Activated CD4-positive, alpha-beta T cell treated with anti-CD3 and anti-CD28 coated beads for 36 hours (primary cell): ENCODE data around the gene RPUSD4. TPM values are rescaled to one million over a fixed set of nuclear protein-coding genes. Genes with fewer than 3 reads are reported as not detected.

Source experiments
- ATAC-seq: fragments of 200-7000 bp; cut with Tn5 transposase; one replicate; pipeline ENCODE4 v1.10.0; 2021; ENCODE audit warnings: mild to moderate bottlenecking, moderate library complexity
- CTCF ChIA-PET: fragments of 350-600 bp; sonication (Branson Sonifier 250); formaldehyde crosslinking; loops from one replicate; lab custom pipeline; 2021; ENCODE audit warnings: antibody characterized with exemption; lab: Charles Lee
- POLR2A ChIA-PET: fragments of 350-600 bp; sonication (Branson Sonifier 250); formaldehyde crosslinking; loops from one replicate; lab custom pipeline; 2021; ENCODE audit warnings: antibody characterized with exemption, inconsistent platforms; lab: Charles Lee
- DNase-seq: peaks from one replicate; pipeline ENCODE4 v3.0.0-alpha.2; 2020
- H3K27ac Mint-ChIP-seq: one replicate; pipeline ENCODE4 v1.8.0; 2021; ENCODE audit warnings: mixed read lengths
- H3K27me3 Mint-ChIP-seq: one replicate; pipeline ENCODE4 v1.8.0; 2021; ENCODE audit warnings: mixed read lengths
- H3K36me3 Mint-ChIP-seq: one replicate; pipeline ENCODE4 v1.8.0; 2021; ENCODE audit warnings: low read depth, mixed read lengths
- H3K4me1 Mint-ChIP-seq: one replicate; pipeline ENCODE4 v1.8.0; 2021; ENCODE audit warnings: mixed read lengths
- H3K4me3 Mint-ChIP-seq: one replicate; pipeline ENCODE4 v1.8.0; 2021; ENCODE audit warnings: mild to moderate bottlenecking, moderate library complexity, mixed read lengths
- H3K9me3 Mint-ChIP-seq: one replicate; pipeline ENCODE4 v1.8.0; 2021; ENCODE audit warnings: low read depth, mixed read lengths
- intact Hi-C, 2 experiments: fragments of 100-400 bp; cut with DNase I in 1 of 2; cut with micrococcal nuclease in 1 of 2; formaldehyde crosslinking; loops; one replicate each; pipeline versions ENCODE4 v1.14.2 to v1.15.1; 2022 to 2024; cut with DNase I, micrococcal nuclease
- total RNA-seq, 2 experiments: library from RNA; stranded (reverse); gene quantifications; one replicate each; pipeline ENCODE4 v1.2.3, GENCODE V29; 2021

Gene RPUSD4
- total RNA-seq, 2 experiments from 2014 or later: 31.0 to 33.9 TPM

- no peaks in the 10 kb centered on the region for H3K27me3 Mint-ChIP-seq
- no peak overlapping the region for H3K27ac Mint-ChIP-seq
- H3K9me3 Mint-ChIP-seq: no peaks in the 10 kb centered on the region
- DNase-seq: no peak
- ATAC-seq: no peak
- POLR2A ChIA-PET: no interaction called here
- no peaks in the 10 kb centered on the region for H3K4me1 Mint-ChIP-seq
- H3K4me3 Mint-ChIP-seq: no peak overlapping the region
- peaks cover 12% of the 10 kb centered on the region for H3K36me3 Mint-ChIP-seq
- intact Hi-C loops: no loop called here
- CTCF ChIA-PET: interaction anchor here (0.6 to 1.3 kb wide), 4 partner anchors 9 to 80 kb away, joined by 3 to 7 read pairs (median 3); no protein-coding TSS in a partner anchor
These were observed 20.4 kb upstream of the RPUSD4 start for GRCh38 chr11:126231725-126232459.

GRCh38 chr11:126229858-126230540, 18.5 kb upstream of the RPUSD4 start:
- DNase-seq: no peak
- Mint-ChIP-seq H3K9me3 (no peaks in the 10 kb centered on the region), H3K4me3 (no peak overlapping the region), H3K36me3 (peaks cover 5% of the 10 kb centered on the region), H3K27me3 (no peaks in the 10 kb centered on the region), H3K27ac (no peak overlapping the region), H3K4me1 (peaks cover 2% of the 10 kb centered on the region)
- POLR2A ChIA-PET: no interaction called here
- CTCF ChIA-PET: interaction anchor here (0.6 to 0.7 kb wide), 2 partner anchors 50 to 290 kb away, joined by 3 to 4 read pairs; no protein-coding TSS in a partner anchor
- ATAC-seq: no peak
- intact Hi-C loops: no loop called here

GRCh38 chr11:126226334-126227084, 15.1 kb upstream of the RPUSD4 start:
- Mint-ChIP-seq H3K27ac (no peak overlapping the region), H3K4me1 (peaks cover 2% of the 10 kb centered on the region), H3K9me3 (no peaks in the 10 kb centered on the region), H3K27me3 (no peaks in the 10 kb centered on the region), H3K36me3 (peaks cover 3% of the 10 kb centered on the region), H3K4me3 (no peak overlapping the region)
- ChIA-PET POLR2A (no interaction called here), CTCF (interaction anchor here (1.4 kb wide), 1 partner anchor 24 kb away, joined by 5 read pairs; no protein-coding TSS in a partner anchor)
- intact Hi-C loops: no loop called here
- no peak for ATAC-seq
- DNase-seq: no peak

GRCh38 chr11:126225295-126225665, 13.8 kb upstream of the RPUSD4 start:
- no peaks in the 10 kb centered on the region for H3K27me3 Mint-ChIP-seq
- no peak for ATAC-seq
- H3K9me3 Mint-ChIP-seq: no peaks in the 10 kb centered on the region
- no peak overlapping the region for H3K27ac Mint-ChIP-seq
- intact Hi-C loops: no loop called here
- H3K36me3 Mint-ChIP-seq: peaks cover 3% of the 10 kb centered on the region
- no peak overlapping the region for H3K4me3 Mint-ChIP-seq
- no peak for DNase-seq
- peaks cover 2% of the 10 kb centered on the region for H3K4me1 Mint-ChIP-seq
- CTCF ChIA-PET: interaction anchor here (1.4 kb wide), 1 partner anchor 26 kb away, joined by 5 read pairs; no protein-coding TSS in a partner anchor
- POLR2A ChIA-PET: no interaction called here

- peaks cover 3% of the 10 kb centered on the region for H3K36me3 Mint-ChIP-seq
- H3K4me3 Mint-ChIP-seq: no peak overlapping the region
- intact Hi-C loops: no loop called here
- ChIA-PET POLR2A (no interaction called here), CTCF (interaction anchor here (0.7 to 1.4 kb wide), 2 partner anchors 26 to 1099 kb away, joined by 3 to 5 read pairs; no protein-coding TSS in a partner anchor)
- DNase-seq (no peak), ATAC-seq (no peak)
- H3K27me3 Mint-ChIP-seq: no peaks in the 10 kb centered on the region
- H3K27ac Mint-ChIP-seq: no peak overlapping the region
- H3K9me3 Mint-ChIP-seq: no peaks in the 10 kb centered on the region
- H3K4me1 Mint-ChIP-seq: peaks cover 2% of the 10 kb centered on the region
These were observed 13.3 kb upstream of the RPUSD4 start for GRCh38 chr11:126224647-126225294.

GRCh38 chr11:126219547-126219946, 8.1 kb upstream of the RPUSD4 start:
- Mint-ChIP-seq H3K9me3 (no peaks in the 10 kb centered on the region), H3K27ac (no peak overlapping the region), H3K36me3 (peaks cover 1% of the 10 kb centered on the region), H3K4me1 (peaks cover 23% of the 10 kb centered on the region), H3K27me3 (no peaks in the 10 kb centered on the region), H3K4me3 (no peak overlapping the region)
- ATAC-seq (no peak), DNase-seq (no peak)
- intact Hi-C loops: loop anchor here in 1 of 2 experiments (10.0 kb wide), 1 partner anchor 1595 kb away; the partner anchor contains the start of gene TBRG1
- CTCF ChIA-PET: interaction anchor here (0.6 to 0.8 kb wide), 3 partner anchors 10 to 271 kb away, joined by 3 to 4 read pairs (median 3); no protein-coding TSS in a partner anchor
- POLR2A ChIA-PET: no interaction called here

- DNase-seq (no peak), ATAC-seq (no peak)
- H3K4me1 Mint-ChIP-seq: peaks cover 33% of the 10 kb centered on the region
- CTCF ChIA-PET: interaction anchor here (0.5 kb wide), 1 partner anchor 19 kb away, joined by 3 read pairs; no protein-coding TSS in a partner anchor
- H3K36me3 Mint-ChIP-seq: peaks cover 1% of the 10 kb centered on the region
- intact Hi-C loops: loop anchor here in 1 of 2 experiments (10.0 kb wide), 1 partner anchor 1593 kb away; the partner anchor contains the start of gene TBRG1
- POLR2A ChIA-PET: interaction anchor here (0.6 to 0.7 kb wide), 2 partner anchors 162 to 315 kb away, joined by 3 read pairs; partner anchors contain the start of gene PUS3
- H3K4me3 Mint-ChIP-seq: no peak overlapping the region
- no peaks in the 10 kb centered on the region for H3K9me3 Mint-ChIP-seq
- H3K27me3 Mint-ChIP-seq: no peaks in the 10 kb centered on the region
- no peak overlapping the region for H3K27ac Mint-ChIP-seq
These were observed 6.0 kb upstream of the RPUSD4 start for GRCh38 chr11:126217491-126217890.

GRCh38 chr11:126216526-126217305, 5.3 kb upstream of the RPUSD4 start:
- Mint-ChIP-seq H3K9me3 (no peaks in the 10 kb centered on the region), H3K4me1 (peaks cover 40% of the 10 kb centered on the region), H3K27me3 (no peaks in the 10 kb centered on the region), H3K4me3 (no peak overlapping the region), H3K27ac (no peak overlapping the region), H3K36me3 (no peaks in the 10 kb centered on the region)
- CTCF ChIA-PET: interaction anchor here (0.5 kb wide), 1 partner anchor 18 kb away, joined by 3 read pairs; no protein-coding TSS in a partner anchor
- intact Hi-C loops: loop anchor here in 1 of 2 experiments (10.0 kb wide), 1 partner anchor 1592 kb away; the partner anchor contains the start of gene TBRG1
- DNase-seq (no peak), ATAC-seq (peak; percentile 57)
- POLR2A ChIA-PET: interaction anchor here (0.7 kb wide), 1 partner anchor 314 kb away, joined by 3 read pairs; the partner anchor contains the start of gene PUS3

- Mint-ChIP-seq H3K36me3 (peaks cover 8% of the 10 kb centered on the region), H3K9me3 (no peaks in the 10 kb centered on the region), H3K4me3 (no peak overlapping the region), H3K27me3 (no peaks in the 10 kb centered on the region), H3K4me1 (peaks cover 49% of the 10 kb centered on the region), H3K27ac (no peak overlapping the region)
- DNase-seq (no peak), ATAC-seq (no peak)
- ChIA-PET CTCF (no interaction called here), POLR2A (no interaction called here)
- intact Hi-C loops: loop anchor here (5.0 to 10.0 kb wide), 2 partner anchors 67 to 1590 kb away; partner anchors contain the start of genes TBRG1 (in 1 of the 2) and TIRAP (in 1 of the 2)
These were observed 3.4 kb upstream of the RPUSD4 start for GRCh38 chr11:126214841-126215240.

GRCh38 chr11:126214441-126214840, 3.0 kb upstream of the RPUSD4 start:
- Mint-ChIP-seq H3K4me3 (no peak overlapping the region), H3K27me3 (no peaks in the 10 kb centered on the region), H3K4me1 (peaks cover 51% of the 10 kb centered on the region), H3K27ac (no peak overlapping the region), H3K9me3 (no peaks in the 10 kb centered on the region), H3K36me3 (peaks cover 12% of the 10 kb centered on the region)
- POLR2A ChIA-PET: no interaction called here
- CTCF ChIA-PET: no interaction called here
- DNase-seq: no peak
- ATAC-seq: no peak
- intact Hi-C loops: loop anchor here (5.0 to 10.0 kb wide), 2 partner anchors 68 to 1590 kb away; partner anchors contain the start of genes TBRG1 (in 1 of the 2) and TIRAP (in 1 of the 2)
